GM21723 (cell line): ENCODE results near the gene TRIM9.

ENCODE experiments used
- ATAC-seq: cut with Tn5 transposase; IDR thresholded peaks from one replicate; pipeline ENCODE4 v1.9.1; 2021; ENCODE audit warnings: mild to moderate bottlenecking, moderate library complexity; ENCODE audit not compliant: unreplicated experiment

The TRIM9 gene

GRCh38 chr14:50937800-50938199, 157.1 kb downstream of the TRIM9 start:
- no peak for ATAC-seq

DNA sequence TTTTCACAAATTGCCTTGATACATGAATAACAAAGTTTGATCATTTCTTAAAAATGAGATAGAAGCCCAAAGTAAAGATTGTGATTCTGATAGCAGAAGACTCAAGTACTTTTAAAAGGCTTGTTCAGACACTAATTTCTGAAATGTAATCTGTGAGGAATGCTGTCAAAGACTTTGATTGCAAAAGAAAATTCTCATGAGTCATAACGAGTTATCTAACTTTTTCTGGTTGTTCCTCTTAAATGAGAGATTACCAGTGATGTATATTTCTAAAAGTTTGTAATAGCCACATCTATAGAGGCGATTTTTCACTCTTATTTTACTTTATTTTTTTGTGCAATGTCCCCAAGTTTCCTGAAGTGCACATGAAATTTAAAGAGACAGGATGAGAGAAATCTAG, 157.6 kb downstream of the TRIM9 start:
- ATAC-seq = no peak

GRCh38 chr14:50936882-50937281, 158.0 kb downstream of the TRIM9 start:
- no peak for ATAC-seq

DNA sequence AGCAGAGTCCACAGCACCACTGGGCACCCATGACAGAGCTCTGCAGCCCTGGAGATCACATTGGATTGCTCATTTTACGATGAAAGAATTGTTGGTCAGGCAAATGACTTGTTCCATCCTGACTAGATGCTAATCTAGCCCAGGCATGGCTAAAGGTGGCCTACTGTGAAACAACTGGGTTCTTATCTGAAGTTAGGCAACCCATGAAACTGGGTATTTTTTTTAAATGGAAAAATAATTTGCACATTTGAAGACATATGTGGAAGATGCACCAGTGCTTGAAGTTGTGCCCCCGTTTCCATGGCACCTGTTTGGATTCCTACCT, 158.9 kb downstream of the TRIM9 start:
- no peak for ATAC-seq

DNA sequence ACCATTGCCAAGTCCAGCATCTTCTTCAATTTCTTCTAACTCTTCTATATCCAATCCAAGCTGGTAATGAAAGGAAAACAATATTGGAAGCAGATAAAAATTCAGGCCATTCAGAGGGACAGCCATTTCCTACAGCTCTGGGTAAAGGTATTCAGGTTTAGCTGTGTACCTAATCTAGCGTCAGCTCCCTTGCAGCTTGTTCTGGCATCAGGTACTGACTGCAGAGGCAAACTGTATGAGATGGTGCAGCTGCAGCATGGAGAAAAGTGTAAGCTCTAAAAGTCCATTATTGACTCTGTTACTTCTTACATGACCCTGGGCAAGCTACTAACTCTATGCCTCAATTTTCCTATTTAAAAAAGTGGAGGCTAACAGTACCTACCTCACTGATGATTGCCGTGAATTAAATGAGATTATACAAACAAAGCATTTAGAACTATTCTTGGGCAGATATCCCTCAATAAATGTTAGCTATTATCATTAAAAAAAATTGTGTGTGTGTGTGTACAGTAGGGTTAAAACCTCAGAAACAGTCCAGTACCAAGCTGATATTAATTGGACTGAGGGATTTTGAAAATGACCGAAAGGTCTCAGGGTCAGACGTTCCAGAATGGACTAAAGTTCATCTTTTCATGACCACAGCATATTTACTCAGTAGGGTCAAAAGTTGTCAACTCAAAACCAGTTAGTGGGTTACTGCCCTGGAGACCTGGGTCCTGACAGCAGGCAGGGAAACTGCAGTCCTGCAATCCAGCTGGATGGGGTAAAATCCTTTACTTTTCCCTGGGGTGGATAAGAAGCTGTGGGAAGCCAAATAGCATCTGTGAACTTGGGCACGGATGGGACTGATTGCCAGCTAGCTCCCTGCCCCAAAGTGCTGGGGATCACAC, 159.5 kb downstream of the TRIM9 start:
- no peak for ATAC-seq

- no peak for ATAC-seq
Observed at GRCh38 chr14:50932592-50933495, 162.1 kb downstream of the TRIM9 start.

GRCh38 chr14:50932156-50932555, 162.7 kb downstream of the TRIM9 start:
- no peak for ATAC-seq

- no peak for ATAC-seq
Observed at GRCh38 chr14:50931559-50931958, 163.3 kb downstream of the TRIM9 start.

GRCh38 chr14:50929506-50929905, 165.4 kb downstream of the TRIM9 start:
- ATAC-seq = no peak

- ATAC-seq = no peak
Observed at GRCh38 chr14:50928002-50928635, 166.8 kb downstream of the TRIM9 start.

DNA sequence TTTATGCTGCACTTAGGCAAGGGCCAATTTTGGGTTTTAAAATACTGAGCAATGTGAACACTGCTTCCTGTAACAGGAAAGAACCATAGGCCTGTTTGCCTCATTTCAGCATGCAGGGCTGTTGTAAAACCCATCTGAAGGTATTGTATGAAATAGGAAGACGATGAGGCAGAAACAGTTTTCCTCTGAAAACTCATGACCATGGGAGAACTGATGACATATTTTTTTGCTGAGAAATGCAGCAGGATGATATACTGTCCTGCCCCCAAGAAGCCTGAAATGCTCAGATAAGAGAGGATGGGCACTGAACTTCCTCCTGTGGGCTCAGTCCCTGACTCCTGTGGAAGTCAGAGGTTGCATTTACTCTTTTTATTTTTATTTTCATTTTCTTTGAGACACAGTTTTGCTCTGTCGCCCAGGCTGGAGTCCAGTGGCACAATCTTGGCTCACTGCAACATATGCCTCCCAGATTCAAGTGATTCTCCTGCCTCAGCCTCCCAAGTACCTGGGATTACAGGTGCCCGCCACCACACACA, 168.0 kb downstream of the TRIM9 start:
- no peak for ATAC-seq
